HG03442 (cell line): ENCODE measurements around the gene KCNQ1.

Source experiments
- ATAC-seq: cut with Tn5 transposase; IDR thresholded peaks from one replicate; pipeline ENCODE4 v1.9.1; 2021; ENCODE audit warnings: mild to moderate bottlenecking, moderate library complexity; ENCODE audit not compliant: unreplicated experiment

The KCNQ1 gene

GRCh38 chr11:2549080-2549479 is 104.3 kb downstream of the KCNQ1 start:
- no peak for ATAC-seq

- no peak for ATAC-seq
These were observed 104.7 kb downstream of the KCNQ1 start for GRCh38 chr11:2549491-2549875.

GRCh38 chr11:2549876-2550605 is 105.2 kb downstream of the KCNQ1 start:
- no peak for ATAC-seq

GRCh38 chr11:2550606-2550970 is 105.8 kb downstream of the KCNQ1 start:
- no peak for ATAC-seq

- no peak for ATAC-seq
These were observed 106.3 kb downstream of the KCNQ1 start for GRCh38 chr11:2551131-2551530.

- no peak for ATAC-seq
These were observed 107.4 kb downstream of the KCNQ1 start for GRCh38 chr11:2552210-2552609.

GRCh38 chr11:2553198-2553597 is 108.4 kb downstream of the KCNQ1 start:
- ATAC-seq: no peak

- ATAC-seq: no peak
These were observed 109.1 kb downstream of the KCNQ1 start for GRCh38 chr11:2553886-2554285.

- no peak for ATAC-seq
These were observed 109.8 kb downstream of the KCNQ1 start for GRCh38 chr11:2554338-2555207.

GRCh38 chr11:2555336-2555735 is 110.5 kb downstream of the KCNQ1 start:
- ATAC-seq: no peak

- ATAC-seq: no peak
These were observed 111.1 kb downstream of the KCNQ1 start for GRCh38 chr11:2555891-2556290.

GRCh38 chr11:2557381-2557780 is 112.6 kb downstream of the KCNQ1 start:
- ATAC-seq: no peak

- no peak for ATAC-seq
These were observed 113.6 kb downstream of the KCNQ1 start for GRCh38 chr11:2558397-2558796.

GRCh38 chr11:2558861-2559526 is 114.2 kb downstream of the KCNQ1 start:
- no peak for ATAC-seq

- no peak for ATAC-seq
These were observed 114.9 kb downstream of the KCNQ1 start for GRCh38 chr11:2559527-2560311.

- ATAC-seq: no peak
These were observed 117.1 kb downstream of the KCNQ1 start for GRCh38 chr11:2561696-2562581.

- no peak for ATAC-seq
These were observed 118.0 kb downstream of the KCNQ1 start for GRCh38 chr11:2562890-2563212.

GRCh38 chr11:2563213-2564007 is 118.6 kb downstream of the KCNQ1 start:
- ATAC-seq: no peak

- no peak for ATAC-seq
These were observed 119.3 kb downstream of the KCNQ1 start for GRCh38 chr11:2564008-2564530.
